ENCODE data around the gene DNMT3A.
"Not testable (repeated sequence)": the region's sequence is repeated elsewhere in the genome, so short reads cannot be mapped to it uniquely, and the experiment has no call there.

Gene DNMT3A

DNA sequence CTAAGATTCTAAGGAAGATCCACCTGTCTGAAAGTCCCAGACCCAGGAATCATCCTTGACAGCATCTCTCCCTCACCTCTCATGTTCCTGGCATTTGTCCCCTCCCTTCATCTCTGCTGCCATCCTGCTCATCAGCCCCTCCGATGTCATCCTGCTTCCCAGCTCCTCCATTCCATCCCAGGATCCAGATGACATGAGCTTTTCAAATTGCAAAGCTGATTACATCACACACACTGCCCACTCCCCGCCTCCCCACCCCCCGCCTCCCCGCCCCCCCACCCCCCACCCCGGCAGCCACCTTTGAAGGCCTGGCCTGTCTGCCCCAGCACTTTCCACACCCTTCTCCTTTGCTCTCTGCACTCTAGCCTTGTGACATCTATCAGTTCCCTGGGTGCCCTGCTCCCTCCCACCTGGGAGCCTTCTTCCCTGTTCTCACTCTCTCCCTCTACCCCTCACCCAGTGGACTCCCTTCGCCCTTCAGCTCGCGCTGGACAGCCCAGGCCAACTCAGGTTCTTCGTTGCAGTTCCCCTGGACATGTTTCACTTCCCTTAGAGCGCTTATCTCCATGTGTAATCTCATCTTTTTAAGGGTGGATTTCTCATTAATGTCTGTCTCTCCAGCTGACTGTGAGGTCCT is 61.6 kb downstream of the DNMT3A start:
- DNase-seq = no peak

DNA sequence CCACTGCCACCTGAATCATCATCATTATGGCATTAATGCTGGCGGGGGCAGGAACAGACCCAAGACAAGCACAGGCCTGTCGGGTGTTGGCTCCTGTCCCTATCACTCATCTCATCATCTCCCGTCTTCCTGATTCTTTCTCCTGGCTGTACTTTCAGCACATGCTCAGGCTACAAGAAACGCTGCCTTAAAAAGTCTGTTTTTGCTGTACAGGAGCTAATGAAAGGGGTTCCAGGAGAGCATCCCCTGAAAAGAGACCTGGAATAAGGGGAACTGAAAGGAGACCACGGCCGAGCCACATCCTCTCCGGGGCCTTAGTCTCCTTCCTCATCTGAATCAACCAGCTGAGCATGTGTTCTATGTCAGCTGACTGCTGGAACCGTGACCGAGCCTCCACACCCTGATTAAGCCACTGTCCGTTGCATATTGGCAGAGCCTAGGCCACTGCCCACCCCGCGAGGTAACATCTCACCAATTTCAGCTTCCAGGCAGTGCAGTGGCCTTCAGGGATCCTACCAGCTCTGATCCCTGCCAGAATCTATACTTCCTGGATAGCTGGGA is 62.6 kb downstream of the DNMT3A start:
- no peak for DNase-seq

DNA sequence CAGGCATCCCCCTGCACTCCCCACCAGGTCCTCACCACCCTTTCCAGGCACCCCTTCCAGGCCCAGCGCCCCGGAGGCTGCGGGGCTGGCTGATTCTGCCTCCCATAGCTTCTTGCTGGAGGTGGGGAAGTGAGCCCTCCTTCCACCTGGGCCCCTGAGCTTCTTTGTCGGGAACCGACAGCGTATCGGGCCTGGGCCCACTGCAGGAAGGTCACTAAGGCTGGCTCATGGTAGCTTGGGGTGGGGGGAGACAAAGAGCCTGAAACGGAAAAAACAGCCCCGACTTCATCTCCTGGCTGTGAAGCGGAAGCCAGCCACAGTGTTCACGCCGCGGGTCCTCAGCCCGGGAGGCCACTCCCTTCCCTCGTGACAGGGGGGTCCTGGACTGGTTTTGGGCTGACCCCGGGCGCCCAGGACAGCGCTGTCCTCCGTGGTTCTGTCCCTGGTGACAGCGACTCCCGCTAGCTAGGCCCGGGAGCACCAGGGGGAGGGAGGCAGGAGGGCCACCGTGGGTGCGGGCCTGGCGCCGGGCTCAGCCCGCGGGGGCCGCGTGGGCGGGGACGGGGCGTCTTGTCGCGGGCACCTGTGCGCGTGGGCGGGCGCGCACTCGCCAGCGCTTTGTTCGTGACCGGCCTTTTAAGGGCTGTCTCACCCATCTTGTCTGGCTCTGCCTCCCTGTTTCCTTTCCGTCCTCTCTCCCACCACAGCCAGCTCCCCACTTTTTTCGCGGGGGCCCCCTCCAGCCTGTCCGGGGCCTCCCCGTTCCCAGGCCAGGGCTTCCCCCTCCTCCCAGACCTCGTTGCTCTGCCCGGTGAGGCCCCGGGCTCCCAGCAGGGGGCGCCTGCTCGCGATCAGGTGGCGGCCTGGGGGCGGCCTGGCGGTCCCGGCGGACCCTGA is 64.9 kb downstream of the DNMT3A start:
- DNase-seq = no peak

DNA sequence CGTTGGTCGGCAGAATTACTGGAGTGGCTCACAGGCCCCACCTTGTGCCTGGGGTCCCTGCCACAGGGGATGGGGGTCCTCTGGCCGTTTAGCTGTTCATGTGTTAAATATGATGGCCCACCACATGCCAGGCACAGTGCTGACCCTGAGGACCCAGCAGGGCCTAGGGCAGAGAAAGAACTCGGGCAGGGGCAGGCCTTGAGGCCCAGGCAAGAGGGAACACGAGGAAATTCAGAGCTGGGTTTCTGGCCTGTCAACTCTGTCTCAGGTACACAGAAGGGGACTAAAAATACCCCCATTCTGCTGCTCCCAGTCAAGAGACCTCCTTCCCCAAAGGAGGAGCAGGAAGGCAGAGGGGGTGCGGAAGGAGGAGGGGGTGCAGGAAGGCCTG is 66.2 kb downstream of the DNMT3A start:
- DNase-seq = no peak

GRCh38 chr2:25274868-25275574 is 66.7 kb downstream of the DNMT3A start:
- DNase-seq = no peak

GRCh38 chr2:25273985-25274535 is 67.7 kb downstream of the DNMT3A start:
- no peak for DNase-seq

- not testable (repeated sequence) for DNase-seq
These were observed 69.0 kb downstream of the DNMT3A start for GRCh38 chr2:25272705-25273104.

DNA sequence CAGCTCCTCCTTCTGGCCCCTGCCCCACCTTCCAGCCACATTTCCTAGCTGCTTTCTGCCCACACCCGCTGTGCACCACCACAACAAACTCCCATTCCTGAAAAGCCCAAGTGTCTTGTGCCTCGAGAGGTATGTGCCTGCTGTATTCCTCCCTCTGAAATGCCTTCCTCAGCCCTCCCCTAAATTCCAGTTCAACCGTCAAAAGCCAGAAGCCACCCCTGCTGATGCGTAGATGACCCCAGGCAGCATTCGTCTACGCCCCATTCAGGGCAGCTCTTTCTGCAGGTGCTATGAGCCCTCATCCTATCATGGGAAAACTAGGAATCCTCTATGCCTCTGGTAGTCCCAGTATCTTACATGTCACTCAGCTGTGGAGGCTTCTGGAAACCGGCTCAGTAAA is 71.7 kb downstream of the DNMT3A start:
- no peak for DNase-seq

DNA sequence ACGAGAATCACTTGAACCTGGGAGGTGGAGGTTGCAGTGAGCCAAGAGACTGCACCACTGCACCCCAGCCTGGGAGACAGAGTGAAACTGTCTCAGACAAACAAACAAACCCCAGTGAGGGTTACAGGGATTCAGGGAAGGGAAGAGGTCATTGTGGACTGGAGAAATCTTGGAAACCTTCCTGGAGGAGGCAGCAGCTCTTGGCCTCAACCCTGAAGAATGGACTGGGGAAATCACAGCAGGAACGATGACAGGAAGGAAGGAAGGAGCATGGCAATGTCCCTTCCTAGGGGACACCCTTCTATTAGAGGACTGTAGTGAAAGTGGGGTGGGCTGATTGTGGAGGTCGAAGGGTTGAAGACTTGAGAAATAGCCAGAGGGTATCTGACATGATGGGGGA is 72.5 kb downstream of the DNMT3A start:
- no peak for DNase-seq

- DNase-seq = no peak
These were observed 73.6 kb downstream of the DNMT3A start for GRCh38 chr2:25268139-25268538.

- no peak for DNase-seq
These were observed 75.3 kb downstream of the DNMT3A start for GRCh38 chr2:25266399-25266798.

- DNase-seq = no peak
These were observed 75.9 kb downstream of the DNMT3A start for GRCh38 chr2:25265802-25266201.

DNA sequence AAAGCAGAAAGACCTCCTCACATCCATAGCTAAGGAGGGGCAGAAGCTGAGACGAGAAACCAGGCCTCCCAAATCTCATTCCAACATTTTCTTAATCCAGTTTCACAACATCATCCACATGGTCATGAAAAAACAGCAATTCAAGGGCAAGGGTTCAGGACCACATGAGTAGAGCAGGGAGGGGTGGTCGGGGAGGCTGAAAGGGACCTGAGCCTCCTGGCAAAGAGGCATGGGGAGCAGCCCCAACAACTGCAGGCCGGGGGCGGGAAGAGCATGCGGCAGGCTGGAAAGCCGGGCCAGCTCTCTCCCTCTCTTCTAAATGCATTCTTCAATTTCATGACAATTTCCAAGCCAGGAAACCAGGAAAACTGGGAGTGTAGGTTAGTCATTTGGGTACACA is 76.7 kb downstream of the DNMT3A start:
- no peak for DNase-seq

DNA sequence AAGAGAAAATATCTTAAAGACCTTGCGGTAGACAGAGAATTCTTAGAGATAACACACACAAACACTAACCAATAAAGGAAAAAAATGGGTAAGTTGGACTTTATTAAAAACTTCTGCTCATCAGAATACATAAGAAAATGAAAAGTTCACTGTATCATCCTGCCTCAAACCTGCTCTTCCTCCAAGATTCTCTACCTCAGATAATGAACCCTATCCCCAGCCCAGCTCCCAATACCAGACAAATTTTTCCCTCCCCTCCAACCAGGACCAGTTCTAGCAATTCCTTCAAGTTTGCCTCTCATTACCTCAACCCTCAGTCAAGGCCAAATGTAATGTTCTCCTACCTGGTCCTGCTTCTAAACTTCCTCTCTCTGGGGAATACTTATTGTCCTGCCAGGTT is 79.4 kb downstream of the DNMT3A start:
- DNase-seq = no peak

DNA sequence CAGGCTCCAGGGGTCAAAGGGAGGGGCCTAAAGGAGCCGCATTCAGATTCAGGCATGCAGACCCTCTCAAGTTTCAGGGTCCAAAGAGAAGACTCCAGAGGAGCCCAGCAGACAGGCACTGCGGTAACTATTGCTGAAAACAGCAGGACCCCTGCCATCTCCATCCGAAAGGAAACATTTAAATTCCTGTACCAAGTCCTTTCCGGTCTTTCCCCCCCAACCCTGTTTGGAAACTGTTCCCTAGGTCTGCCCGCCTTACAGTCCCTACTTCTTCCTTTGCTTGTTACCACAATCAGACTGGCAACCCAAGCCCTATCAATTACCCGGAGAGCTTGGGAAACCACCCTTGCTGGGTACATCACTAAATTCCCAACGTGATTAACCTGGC is 82.0 kb downstream of the DNMT3A start:
- no peak for DNase-seq

DNA sequence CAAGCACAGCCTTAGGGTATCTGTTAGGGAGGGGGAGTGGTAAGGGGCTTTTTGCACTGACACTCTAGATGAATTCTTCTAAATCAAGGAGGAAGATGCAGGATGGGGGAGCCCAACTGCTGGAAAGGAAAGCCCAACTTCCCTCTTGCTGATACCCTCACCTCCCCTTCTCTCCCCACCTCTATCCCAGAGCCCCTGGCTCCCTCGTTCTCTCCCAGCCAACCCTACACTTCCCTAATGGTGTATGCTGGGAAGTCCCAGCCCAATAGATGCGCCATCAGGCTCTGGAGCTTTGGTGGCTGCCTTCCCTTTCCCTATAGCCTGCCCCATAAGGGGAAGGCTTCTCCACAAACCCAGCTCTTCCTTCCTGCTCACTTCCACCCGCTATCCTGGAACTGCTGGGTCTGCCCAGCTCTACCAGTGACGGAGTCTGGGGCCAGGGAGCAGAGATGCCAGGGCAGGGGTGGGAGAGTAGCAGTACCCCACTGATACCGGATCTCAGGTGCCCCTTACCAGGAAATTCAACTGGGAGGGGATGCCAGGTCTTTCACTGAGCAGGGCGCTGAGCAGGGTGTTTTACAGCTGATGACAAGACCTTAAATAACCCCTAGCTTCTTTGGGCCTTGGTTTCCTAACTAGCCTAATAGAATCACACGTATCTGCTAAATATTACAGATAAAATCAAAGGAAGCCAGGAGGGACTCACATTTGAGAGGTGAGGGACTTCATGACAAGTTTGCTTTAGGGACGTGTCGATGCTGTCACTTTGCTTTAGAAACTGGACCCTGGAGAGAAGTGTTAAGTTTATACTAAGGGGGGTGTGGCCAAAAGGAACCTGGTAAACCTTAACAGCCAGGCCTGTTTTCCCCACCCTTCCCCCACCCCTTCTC is 82.6 kb downstream of the DNMT3A start:
- no peak for DNase-seq

DNA sequence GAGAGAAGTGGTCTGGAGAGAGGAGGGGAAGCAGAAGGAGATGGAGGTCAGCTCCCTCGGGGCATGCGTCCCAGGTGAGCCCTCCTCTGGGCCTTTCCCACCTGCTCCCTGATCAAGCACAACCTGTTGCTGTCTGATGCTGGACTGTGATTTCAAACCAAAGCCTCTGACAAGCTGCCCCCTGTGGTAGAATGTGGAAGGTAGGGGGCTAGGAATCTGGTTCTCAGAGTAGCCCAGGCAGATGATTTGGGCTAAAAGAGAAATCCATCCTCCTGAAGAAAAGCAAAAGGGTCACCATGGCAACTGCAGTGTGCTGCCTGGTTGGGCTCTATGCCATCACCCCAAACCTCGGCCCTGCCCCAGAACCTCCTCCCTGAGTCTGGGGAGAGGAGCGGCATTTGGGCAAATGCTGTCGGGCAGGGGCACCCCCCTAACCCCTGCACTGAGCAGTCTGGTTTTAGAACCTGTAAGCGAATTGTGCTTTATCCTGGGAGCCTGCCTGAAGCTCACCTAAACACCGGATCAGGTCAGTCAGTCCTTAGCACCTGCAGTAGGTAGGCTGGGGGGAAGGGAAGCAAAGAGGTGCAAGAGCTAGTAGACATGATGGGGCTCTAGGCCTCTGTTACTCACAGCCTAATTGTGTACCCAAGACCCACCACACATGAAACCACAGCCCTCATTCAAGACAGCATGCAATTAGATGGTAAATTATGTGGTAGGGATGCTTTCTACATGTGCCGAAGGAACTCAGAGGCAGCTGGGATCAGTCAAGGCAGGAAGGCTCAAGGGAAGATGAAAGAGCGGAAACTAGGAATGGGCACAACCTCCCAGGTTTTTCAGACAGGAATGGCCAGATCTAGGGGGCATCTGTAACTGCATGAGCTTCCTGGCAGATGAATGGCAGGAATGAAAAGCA is 83.5 kb downstream of the DNMT3A start:
- peak; percentile 5 for DNase-seq

DNA sequence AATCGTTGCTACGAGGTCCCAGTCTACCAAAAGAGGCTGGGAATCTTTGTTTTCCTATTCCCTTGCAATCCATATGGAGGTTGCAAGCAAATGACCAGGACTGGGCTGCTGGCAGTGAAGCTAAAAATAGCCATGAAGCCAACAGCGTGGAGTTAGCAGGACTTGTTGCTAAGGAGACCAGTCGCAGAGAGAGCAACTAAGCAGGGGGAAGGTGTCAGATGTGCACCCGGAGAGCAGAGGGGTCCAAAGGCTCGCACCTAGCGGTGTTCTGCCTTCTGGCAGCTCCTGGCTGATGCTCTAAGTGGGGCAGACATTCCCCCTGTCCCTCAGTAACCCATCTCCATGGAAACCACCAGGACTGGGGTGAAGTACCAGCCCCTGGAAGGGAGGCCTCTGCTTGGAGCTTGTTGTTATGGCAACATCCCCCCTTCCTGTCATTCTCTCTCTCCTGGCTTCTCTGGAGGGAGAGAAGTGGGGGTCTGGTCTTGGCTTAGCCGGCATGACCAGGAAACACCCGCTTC is 84.6 kb downstream of the DNMT3A start:
- peak; percentile 21 for DNase-seq

- no peak for DNase-seq
These were observed 85.2 kb downstream of the DNMT3A start for GRCh38 chr2:25256488-25256875.

GRCh38 chr2:25255745-25256487 is 85.8 kb downstream of the DNMT3A start:
- no peak for DNase-seq

Data from NCI-H510A treated with DMSO at 0.1 percent for 48 hours (cell line).